ENCODE data around the gene AFAP1L1.
A peak's percentile ranks its signal among the peaks of the same experiment; 100 is the strongest.
"Not testable (repeated sequence)": the region's sequence is repeated elsewhere in the genome, so short reads cannot be mapped to it uniquely, and the experiment has no call there.

The AFAP1L1 gene

DNA sequence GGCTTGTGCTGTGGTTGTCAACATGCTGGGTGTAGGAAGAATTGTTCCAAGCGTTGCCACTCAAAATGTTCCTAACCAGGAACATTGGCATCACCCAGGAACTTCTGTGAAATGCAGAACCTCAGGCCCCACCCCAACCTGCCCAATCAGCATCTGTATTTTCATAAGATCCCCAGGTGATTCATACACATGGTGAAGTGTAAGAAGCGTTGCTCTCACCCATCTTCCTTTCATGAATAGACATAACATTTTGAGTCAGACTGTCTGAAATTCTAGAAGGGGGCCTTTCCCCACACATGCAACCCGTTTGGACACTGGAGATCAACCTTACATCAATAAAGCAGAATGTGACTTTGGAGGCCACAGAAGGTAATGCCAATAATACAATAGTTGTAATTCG lies 9.3 kb upstream of the AFAP1L1 start:
- no peak for DNase-seq

GRCh38 chr5:149264439-149265067 lies 7.1 kb upstream of the AFAP1L1 start:
- DNase-seq, result no peak

DNA sequence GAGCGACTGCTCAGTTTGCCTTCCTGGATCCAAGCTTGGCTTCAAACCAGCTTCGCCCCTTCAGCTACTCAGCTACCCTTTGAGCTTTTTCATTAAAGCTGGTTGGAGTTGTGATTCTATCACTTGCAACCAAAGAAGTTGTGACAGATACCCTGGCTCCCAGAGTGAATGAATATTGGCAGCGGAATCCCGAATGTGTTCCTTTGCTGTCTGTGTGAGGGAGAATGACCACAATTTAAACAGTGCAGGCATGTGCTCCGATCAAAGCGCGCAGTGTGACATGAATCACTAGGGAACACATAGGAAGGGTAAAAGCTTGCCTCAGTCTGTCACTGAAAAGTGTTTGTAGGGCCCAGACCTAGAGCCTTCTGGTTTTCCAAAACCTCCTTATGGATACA lies 6.6 kb upstream of the AFAP1L1 start:
- no peak for DNase-seq

GRCh38 chr5:149265597-149265996 lies 6.1 kb upstream of the AFAP1L1 start:
- DNase-seq, result peak; percentile 59

DNA sequence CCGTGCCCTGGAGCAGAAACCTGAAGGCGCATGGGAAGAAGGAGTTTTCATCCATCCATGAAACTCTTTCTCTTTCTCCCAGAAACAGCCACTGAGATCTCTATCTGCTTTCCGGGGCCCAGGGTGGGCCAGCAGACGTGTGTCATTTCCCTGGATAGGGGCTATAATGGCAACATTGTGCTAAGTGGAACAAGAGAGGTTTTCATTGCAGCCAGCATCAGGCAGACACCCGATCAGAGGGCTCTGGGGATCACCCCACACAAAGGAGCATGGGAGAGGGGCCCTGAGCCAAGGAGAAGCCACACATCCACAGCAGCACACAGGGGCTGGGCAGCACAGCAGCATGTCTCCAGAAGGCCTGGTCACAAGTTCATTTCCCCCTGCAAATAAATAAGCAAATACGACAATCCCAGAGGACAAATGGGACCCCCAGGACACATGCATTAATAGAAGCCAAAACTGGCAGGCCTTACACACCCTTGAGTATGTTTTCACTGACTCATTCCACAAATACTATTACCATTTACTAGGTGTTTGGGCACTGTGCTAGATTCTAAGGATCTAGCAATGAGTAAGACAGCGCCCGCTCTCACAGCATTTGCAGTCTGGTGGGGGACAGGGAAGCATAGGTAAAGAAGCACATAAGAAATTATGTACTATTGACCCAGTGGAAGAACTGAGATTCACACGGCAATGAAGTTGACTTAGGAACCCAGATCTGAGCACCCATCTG lies 4.3 kb upstream of the AFAP1L1 start:
- no peak for DNase-seq

DNA sequence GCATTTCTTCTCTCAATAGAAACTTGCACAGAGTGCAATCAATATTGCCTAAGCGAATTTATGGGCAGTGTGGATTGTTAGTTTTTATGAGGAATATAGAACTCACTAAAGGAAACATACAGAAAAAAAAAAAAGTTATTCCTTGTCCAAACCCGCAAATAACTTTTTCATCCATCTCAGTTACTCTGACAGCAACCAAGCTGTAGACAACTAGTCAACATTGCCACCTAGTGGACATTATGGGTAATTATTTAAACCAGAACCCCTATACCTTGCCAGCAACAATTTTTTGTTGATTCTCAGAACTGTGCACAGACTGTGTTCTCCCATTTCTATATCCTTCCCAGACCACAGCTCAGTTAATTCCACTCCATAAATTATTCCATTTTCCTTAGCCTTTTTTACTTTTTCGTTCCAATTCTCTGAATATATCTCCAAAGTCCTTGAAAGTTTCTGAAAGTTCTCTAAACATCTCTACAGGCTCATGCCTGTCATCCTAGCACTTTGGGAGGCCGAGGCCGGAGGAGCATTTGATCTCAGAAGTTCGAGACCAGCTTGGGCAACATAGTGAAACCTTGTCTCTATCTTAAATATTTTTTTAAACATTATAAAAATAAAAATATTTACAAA lies 2.6 kb upstream of the AFAP1L1 start:
- peak; percentile 68 for DNase-seq

GRCh38 chr5:149271195-149271715 lies 404 bp upstream of the AFAP1L1 start:
- peak; percentile 35 for DNase-seq

- DNase-seq, result not testable (repeated sequence)
Observed at GRCh38 chr5:149272781-149273180, 1.1 kb downstream of the AFAP1L1 start.

- DNase-seq, result no peak
Observed at GRCh38 chr5:149273237-149273636, 1.6 kb downstream of the AFAP1L1 start.

DNA sequence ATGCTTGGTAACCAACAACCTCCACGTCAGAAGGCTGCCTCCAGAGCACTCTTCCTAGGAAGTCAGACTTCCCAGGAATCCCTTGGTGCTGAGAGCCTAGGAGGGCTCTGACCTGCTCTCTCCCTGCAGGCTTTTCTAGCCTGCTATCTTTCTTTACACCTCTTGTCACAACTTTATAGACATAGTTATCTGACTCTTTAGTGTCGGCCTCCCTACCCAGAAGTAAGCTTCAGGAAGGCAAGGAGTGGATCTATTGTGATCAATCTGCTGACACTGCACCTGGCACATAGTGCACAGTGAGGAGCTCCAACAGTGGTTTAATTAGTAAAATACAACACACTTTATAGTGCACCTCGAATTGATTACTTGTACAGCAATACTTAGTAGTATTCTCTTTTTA lies 2.3 kb downstream of the AFAP1L1 start:
- no peak for DNase-seq

DNA sequence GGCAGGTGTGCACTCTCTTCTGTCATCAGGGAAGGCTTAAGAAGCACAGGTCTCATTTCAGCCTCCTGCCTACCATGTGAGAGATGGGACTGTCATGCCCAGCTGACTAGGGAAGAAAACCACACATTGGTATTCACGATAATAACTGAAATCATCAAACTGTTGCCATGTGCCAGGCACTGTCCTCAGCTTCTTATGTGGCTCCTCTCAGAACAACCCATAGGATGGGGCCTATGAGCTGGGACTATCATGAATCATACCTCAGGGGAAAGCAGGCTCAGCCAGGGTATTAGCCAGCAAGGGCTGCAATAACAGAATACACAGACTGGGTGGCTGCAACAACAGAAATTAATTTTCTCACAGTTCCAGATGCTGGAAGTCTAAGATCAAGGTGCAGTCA lies 3.3 kb downstream of the AFAP1L1 start:
- DNase-seq, result peak; percentile 25

DNA sequence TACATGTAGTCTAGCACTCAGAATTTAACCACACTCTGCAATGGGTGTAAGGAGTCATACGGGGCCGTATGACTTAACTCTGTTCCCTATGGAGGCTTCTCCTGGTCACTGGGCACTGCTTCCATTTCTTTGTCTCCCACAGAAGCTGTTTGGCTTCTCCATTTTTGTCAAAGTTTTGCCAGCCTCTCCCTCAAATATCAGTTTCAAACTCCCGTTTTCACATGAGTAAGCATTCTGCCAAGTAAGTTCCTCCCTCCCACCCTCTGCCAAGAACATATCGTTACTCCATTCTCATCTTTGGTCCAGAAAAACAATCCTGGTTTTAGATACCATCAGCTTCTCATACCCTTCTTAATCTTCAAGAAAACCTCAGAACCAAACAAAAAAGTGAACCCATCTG lies 6.1 kb downstream of the AFAP1L1 start:
- DNase-seq, result no peak

GRCh38 chr5:149278451-149279210 lies 7.0 kb downstream of the AFAP1L1 start:
- DNase-seq, result no peak

GRCh38 chr5:149279661-149280060 lies 8.0 kb downstream of the AFAP1L1 start:
- no peak for DNase-seq

DNA sequence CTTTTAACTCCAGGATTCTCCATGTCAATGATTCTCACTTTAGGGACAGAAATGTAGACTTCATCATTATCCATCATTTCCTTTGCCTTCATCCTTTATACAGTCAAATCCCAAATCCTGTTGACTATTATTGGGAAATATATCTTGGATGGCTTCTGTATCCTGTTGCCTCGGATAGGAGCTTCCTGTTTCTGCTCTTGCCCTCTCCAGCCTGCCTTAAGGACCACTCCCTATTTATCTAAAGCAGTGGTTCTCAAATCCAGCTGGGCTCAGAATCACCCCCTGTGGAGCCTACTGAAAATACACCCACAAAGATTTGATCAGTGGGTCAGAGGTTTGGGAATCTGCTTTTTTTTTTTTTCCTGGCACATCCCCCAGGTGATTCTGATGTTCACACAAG lies 8.5 kb downstream of the AFAP1L1 start:
- DNase-seq, result no peak

DNA sequence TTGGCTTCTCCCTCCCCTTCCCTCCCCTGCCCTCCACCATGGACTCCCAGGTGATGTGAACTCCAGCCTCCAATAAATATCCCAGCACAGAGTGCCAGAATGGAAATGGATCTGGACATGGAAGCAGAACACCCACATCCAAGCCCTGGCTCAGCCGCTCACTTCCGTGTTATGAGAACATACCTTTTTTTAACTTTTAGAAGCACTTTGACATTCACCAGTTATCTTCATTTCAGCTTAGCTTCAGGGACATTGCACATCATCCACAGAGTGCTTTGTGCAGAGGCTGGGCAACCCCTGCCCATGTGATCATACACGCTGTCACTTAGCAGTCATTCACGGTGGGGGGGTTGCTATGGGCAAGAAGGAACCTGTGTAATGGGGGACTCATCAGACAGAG lies 9.1 kb downstream of the AFAP1L1 start:
- DNase-seq, result no peak

- DNase-seq, result no peak
Observed at GRCh38 chr5:149282027-149282965, 10.6 kb downstream of the AFAP1L1 start.

DNA sequence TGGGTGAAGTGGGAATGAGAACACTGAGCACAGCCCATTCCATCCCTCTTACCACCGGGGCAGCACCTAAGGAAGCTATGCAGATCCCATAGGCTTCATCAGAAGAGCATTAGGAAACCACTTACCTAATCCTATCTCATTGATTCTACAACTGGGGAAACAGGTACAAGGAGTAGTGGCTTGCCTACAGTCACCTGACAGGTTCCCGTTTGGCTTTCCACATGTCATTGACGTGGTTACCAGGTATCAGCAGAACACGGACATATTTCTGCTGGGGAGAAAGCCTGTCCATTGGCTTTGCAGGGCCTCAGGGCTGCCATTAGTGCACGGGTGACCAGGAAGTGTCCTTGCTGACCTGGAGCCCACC lies 11.3 kb downstream of the AFAP1L1 start:
- no peak for DNase-seq

- DNase-seq, result no peak
Observed at GRCh38 chr5:149283626-149284480, 12.2 kb downstream of the AFAP1L1 start.

DNA sequence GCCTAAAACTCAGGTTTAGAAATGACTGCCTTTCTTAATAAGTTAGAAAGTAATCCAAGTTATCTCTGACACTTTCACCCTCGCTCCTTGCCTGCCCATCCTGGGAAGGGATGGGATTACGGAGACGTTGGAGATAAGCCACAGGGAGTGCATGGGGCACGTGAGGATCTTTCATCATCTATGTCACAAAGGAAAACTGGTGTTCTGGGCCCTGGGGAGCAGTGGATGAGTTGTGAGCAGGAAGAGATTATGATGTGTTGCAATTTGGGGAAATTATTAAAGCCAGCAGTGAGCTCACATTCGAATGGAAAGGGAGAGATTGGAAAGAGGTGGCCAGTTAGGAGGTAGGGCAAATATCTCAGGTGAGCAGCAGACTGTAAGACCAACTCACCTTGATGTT lies 12.8 kb downstream of the AFAP1L1 start:
- no peak for DNase-seq

DNA sequence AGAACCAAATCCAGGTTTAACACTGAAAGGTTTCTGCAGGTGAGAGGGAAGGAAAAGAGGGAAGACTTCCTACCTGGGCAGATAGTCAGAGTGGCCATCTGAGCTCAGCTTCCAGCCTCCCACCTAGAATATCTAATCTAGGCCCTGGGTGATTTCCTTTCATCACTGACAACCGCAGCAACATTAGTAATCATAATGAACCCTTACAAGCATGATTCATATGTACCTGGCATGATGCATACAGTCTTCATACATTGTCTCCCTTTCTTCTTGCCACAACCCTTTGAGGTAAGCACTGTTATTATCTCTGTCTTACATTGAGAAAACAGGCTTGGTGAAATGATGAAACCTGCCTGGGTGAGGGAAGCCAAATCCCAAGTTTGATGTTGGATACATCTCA lies 13.5 kb downstream of the AFAP1L1 start:
- no peak for DNase-seq

All from EL (cell line).